ENCODE data around the gene ANO1. TPM values are rescaled to one million over a fixed set of nuclear protein-coding genes. Genes with fewer than 3 reads are reported as not detected.

ANO1 gene
- polyA plus RNA-seq, 1 of the 3 experiments (the other 2 are of a cell fraction) = not detected

DNA sequence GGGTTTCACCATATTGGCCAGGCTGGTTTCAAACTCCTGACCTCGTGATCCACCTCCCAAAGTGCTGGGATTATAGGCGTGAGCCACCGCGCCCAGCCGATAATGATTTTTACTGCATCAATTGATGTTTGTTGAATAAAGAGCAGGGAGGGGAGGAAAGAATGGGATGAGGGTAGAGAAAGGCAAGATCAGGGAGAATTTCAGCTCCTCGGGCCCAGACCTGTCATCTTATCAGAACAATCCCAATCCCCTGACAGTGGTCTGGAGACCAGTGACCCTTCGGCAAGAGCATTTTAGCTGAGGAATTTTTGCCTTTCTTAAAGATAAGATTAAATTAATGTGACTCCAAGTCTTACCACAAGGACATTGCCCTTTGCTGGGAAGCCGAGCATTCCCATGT, 15.0 kb upstream of the ANO1 start:
- H3F3A ChIP-seq (replicated peaks; ENCODE audit: insufficient read depth) = no peaks in the 10 kb centered on the region
- no peaks in the 10 kb centered on the region for H4K20me1 ChIP-seq (ENCODE audit: insufficient read depth)
- no peaks in the 10 kb centered on the region for H3K9me3 ChIP-seq
- no peaks in the 10 kb centered on the region for H3K79me2 ChIP-seq (ENCODE audit: insufficient read depth)
- WGBS (ENCODE audit: low lambda C conversion rate) = 65% methylated on average over 8 of the region's 8 CpGs
- no peak overlapping the region for H3K4me2 ChIP-seq
- H3K27me3 ChIP-seq (ENCODE audit: insufficient read depth) = no peaks in the 10 kb centered on the region; the same call in 1 of the 2 replicates
- H3K9me2 ChIP-seq = no peaks in the 10 kb centered on the region
- TF ChIP-seq TAF1 (IDR thresholded peaks at IDR 0.05; ENCODE audit: borderline replicate concordance, low read depth, low read length) = no peak
- DNase-seq = no peak
- no peak overlapping the region for H2AFZ ChIP-seq (ENCODE audit: low read depth)
- H3K36me3 ChIP-seq (replicated peaks in 1 of 2; ENCODE audit: control insufficient read depth in 1 of 2, insufficient read depth in 2 of 2, low read length in 1 of 2) = no peaks in the 10 kb centered on the region
- no peak overlapping the region for H3K4me3 ChIP-seq (ENCODE audit: low read depth in 2 of 2, low read length in 1 of 2)
- POLR2A ChIA-PET = no interaction called here
- H3K9ac ChIP-seq = no peak overlapping the region
- peaks cover 0 to 5% of the 10 kb centered on the region in 2 experiments; a peak in 1 of 4 replicates for H3K4me1 ChIP-seq (ENCODE audit: control insufficient read depth in 1 of 2, insufficient read depth in 2 of 2, low read depth in 1 of 2, low read length in 1 of 2)
- H3K27ac ChIP-seq (ENCODE audit: low read depth in 2 of 2, low read length in 1 of 2) = no peak overlapping the region
- CTCF ChIA-PET = no interaction called here

GRCh38 chr11:70063555-70063954, 14.6 kb upstream of the ANO1 start:
- Histone ChIP-seq H3K4me2 (no peak overlapping the region), H3K36me3 (replicated peaks in 1 of 2; ENCODE audit: control insufficient read depth in 1 of 2, insufficient read depth in 2 of 2, low read length in 1 of 2) (no peaks in the 10 kb centered on the region), H3K9ac (no peak overlapping the region), H3K79me2 (ENCODE audit: insufficient read depth) (no peaks in the 10 kb centered on the region), H3K27me3 (ENCODE audit: insufficient read depth) (no peaks in the 10 kb centered on the region; the same call in 1 of the 2 replicates), H3K9me3 (no peaks in the 10 kb centered on the region), H3K27ac (ENCODE audit: low read depth in 2 of 2, low read length in 1 of 2) (no peak overlapping the region), H3F3A (replicated peaks; ENCODE audit: insufficient read depth) (no peaks in the 10 kb centered on the region), H4K20me1 (ENCODE audit: insufficient read depth) (no peaks in the 10 kb centered on the region), H3K4me1 (ENCODE audit: control insufficient read depth in 1 of 2, insufficient read depth in 2 of 2, low read depth in 1 of 2, low read length in 1 of 2) (peaks cover 0 to 5% of the 10 kb centered on the region in 2 experiments; a peak in 1 of 4 replicates), H3K4me3 (ENCODE audit: low read depth in 2 of 2, low read length in 1 of 2) (no peak overlapping the region), H3K9me2 (no peaks in the 10 kb centered on the region), H2AFZ (ENCODE audit: low read depth) (no peak overlapping the region)
- TF ChIP-seq NFIC (IDR thresholded peaks at IDR 0.05; ENCODE audit: borderline replicate concordance) (no peak), SIN3A (IDR thresholded peaks at IDR 0.05; ENCODE audit: borderline replicate concordance, low read depth, low read length) (no peak), SMC3 (IDR thresholded peaks at IDR 0.05; ENCODE audit: low read depth, low read length) (no peak), PBX3 (IDR thresholded peaks at IDR 0.05) (no peak), JUND (IDR thresholded peaks at IDR 0.05) (no peak), USF1 (IDR thresholded peaks at IDR 0.05; ENCODE audit: borderline replicate concordance, low read depth) (no peak), FOXJ3 (CRISPR knock-in tag; IDR thresholded peaks at IDR 0.05) (no peak), FOSL2 (IDR thresholded peaks at IDR 0.05; ENCODE audit: borderline replicate concordance, low read depth) (no peak), FOXM1 (IDR thresholded peaks at IDR 0.05; ENCODE audit: low read depth) (no peak), EP300 (IDR thresholded peaks at IDR 0.05; ENCODE audit: borderline replicate concordance in 1 of 2, low read depth in 1 of 2, low read length in 1 of 2) (no peak), TEAD4 (IDR thresholded peaks at IDR 0.05; ENCODE audit: borderline replicate concordance, insufficient read depth) (no peak)
- TF ChIP-seq, protein P1, sequence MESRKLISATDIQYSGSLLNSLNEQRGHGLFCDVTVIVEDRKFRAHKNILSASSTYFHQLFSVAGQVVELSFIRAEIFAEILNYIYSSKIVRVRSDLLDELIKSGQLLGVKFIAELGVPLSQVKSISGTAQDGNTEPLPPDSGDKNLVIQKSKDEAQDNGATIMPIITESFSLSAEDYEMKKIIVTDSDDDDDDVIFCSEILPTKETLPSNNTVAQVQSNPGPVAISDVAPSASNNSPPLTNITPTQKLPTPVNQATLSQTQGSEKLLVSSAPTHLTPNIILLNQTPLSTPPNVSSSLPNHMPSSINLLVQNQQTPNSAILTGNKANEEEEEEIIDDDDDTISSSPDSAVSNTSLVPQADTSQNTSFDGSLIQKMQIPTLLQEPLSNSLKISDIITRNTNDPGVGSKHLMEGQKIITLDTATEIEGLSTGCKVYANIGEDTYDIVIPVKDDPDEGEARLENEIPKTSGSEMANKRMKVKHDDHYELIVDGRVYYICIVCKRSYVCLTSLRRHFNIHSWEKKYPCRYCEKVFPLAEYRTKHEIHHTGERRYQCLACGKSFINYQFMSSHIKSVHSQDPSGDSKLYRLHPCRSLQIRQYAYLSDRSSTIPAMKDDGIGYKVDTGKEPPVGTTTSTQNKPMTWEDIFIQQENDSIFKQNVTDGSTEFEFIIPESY (IDR thresholded peaks at IDR 0.05; ENCODE audit: borderline replicate concordance, low read depth) = no peak
- DNase-seq = no peak
- POLR2A ChIA-PET = no interaction called here
- WGBS (ENCODE audit: low lambda C conversion rate) = 54% methylated on average over 4 of the region's 4 CpGs
- CTCF ChIA-PET = no interaction called here
